HCT116 (cell line): Measurements from ENCODE around the gene TLCD2. TPM values are rescaled to one million over a fixed set of nuclear protein-coding genes. Genes with fewer than 3 reads are reported as not detected.

Experiments used
- ATAC-seq: fragments of 200-7000 bp; cut with Tn5 transposase; 2 replicates; pipeline ENCODE4 v1.9.1; 2020; ENCODE audit warnings: mild to moderate bottlenecking, moderate library complexity
- BruUV-seq: library from RNA; stranded (reverse); fragments of 400-500 nt; replicated peaks from 2 replicates; lab custom pipeline; 2021; lab: Mats Ljungman, UMichigan
- CTCF ChIA-PET: fragments of 300-600 bp; sonication (Branson Sonifier 250); formaldehyde crosslinking; loops from one replicate; lab custom pipeline; 2021; ENCODE audit warnings: antibody characterized with exemption; lab: Charles Lee
- POLR2A ChIA-PET: fragments of 300-600, 350-600 bp; sonication (Branson Sonifier 250); formaldehyde crosslinking; loops from one replicate; lab custom pipeline; 2021; ENCODE audit warnings: antibody characterized with exemption; lab: Charles Lee
- RAD21 ChIA-PET, 2 experiments: fragments of 300-600 bp; sonication (Branson Sonifier 250); formaldehyde crosslinking; loops; one replicate each; lab custom pipeline; 2023; ENCODE audit warnings: low total read pairs in 2 of 2; ENCODE audit not compliant: uncharacterized antibody in 2 of 2, unreplicated experiment in 2 of 2, low non-redundant PET in 1 of 2; lab: Charles Lee
- DNase-seq: peaks from one replicate; pipeline ENCODE4 v3.0.0-alpha.2; 2010; ENCODE audit warnings: low read depth, low spot score
- H2AFZ ChIP-seq: fragments of 200-600 bp; shearing (Covaris generic), sonication (generic); 2 replicates; pipeline ENCODE4 v1.6.1; 2017; ENCODE audit warnings: low read depth, mixed run types, mixed read lengths, antibody characterized with exemption, low read length; ENCODE audit not compliant: poor library complexity, severe bottlenecking
- H3K27ac ChIP-seq: 2 replicates; pipeline ENCODE4 v1.5.1; 2012; ENCODE audit warnings: low read depth, low read length
- H3K27me3 ChIP-seq: fragments of 200-600 bp; sonication (generic); 2 replicates; pipeline ENCODE4 v1.6.1; 2016; ENCODE audit warnings: mixed run types, low read length, mixed read lengths; ENCODE audit not compliant: insufficient read depth
- H3K36me3 ChIP-seq, 2 experiments: fragments of 200-500 bp in 1 of 2; fragments of 200-600 bp in 1 of 2; sonication (Bioruptor generic) in 1 of 2; sonication (generic) in 1 of 2; 2 replicates each; pipeline versions ENCODE4 v1.5.1 to v1.6.1; 2014 to 2016; ENCODE audit warnings: low read length in 2 of 2, inconsistent platforms in 1 of 2, mixed read lengths in 1 of 2, mixed run types in 1 of 2; ENCODE audit not compliant: insufficient read depth in 2 of 2, control insufficient read depth in 1 of 2
- H3K4me1 ChIP-seq, 2 experiments: fragments of 200-600 bp in 1 of 2; sonication (generic) in 1 of 2; 2 replicates each; pipeline versions ENCODE4 v1.5.1 to v1.6.1; 2012 to 2017; ENCODE audit warnings: low read length in 2 of 2, inconsistent platforms in 1 of 2, mild to moderate bottlenecking in 1 of 2, mixed read lengths in 1 of 2, mixed run types in 1 of 2, moderate library complexity in 1 of 2; ENCODE audit not compliant: insufficient read depth in 2 of 2, control insufficient read depth in 1 of 2
- H3K4me2 ChIP-seq: fragments of 200-600 bp; sonication (generic); 2 replicates; pipeline ENCODE4 v1.6.1; 2017; ENCODE audit warnings: mixed run types, low read length, mixed read lengths
- H3K4me3 ChIP-seq, 2 experiments: fragments of 200-600 bp in 1 of 2; sonication (generic) in 1 of 2; replicated peaks in 1 of 2; 2 replicates each; pipeline ENCODE4 v1.5.1; 2011 to 2016; ENCODE audit warnings: low read length in 2 of 2, control low read depth in 1 of 2, low read depth in 1 of 2, mild to moderate bottlenecking in 1 of 2, mixed read lengths in 1 of 2, mixed run types in 1 of 2
- H3K79me2 ChIP-seq: fragments of 200-600 bp; sonication (generic); 2 replicates; pipeline ENCODE4 v1.6.1; 2017; ENCODE audit warnings: mild to moderate bottlenecking, mixed run types, low read length, moderate library complexity, mixed read lengths; ENCODE audit not compliant: insufficient read depth
- H3K9ac ChIP-seq: fragments of 200-600 bp; sonication (generic); 2 replicates; pipeline ENCODE4 v1.6.1; 2016; ENCODE audit warnings: low read length, mixed read lengths
- H3K9me2 ChIP-seq: fragments of 200-600 bp; sonication (generic), shearing (Covaris generic); 2 replicates; pipeline ENCODE4 v1.6.1; 2017; ENCODE audit warnings: mixed run types, mild to moderate bottlenecking, moderate library complexity; ENCODE audit not compliant: insufficient read depth
- H3K9me3 ChIP-seq, 2 experiments: fragments of 200-500 bp in 1 of 2; fragments of 200-600 bp in 1 of 2; sonication (Bioruptor generic) in 1 of 2; sonication (generic) in 1 of 2; 2 replicates each; pipeline ENCODE4 v1.6.1; 2014 to 2017; ENCODE audit warnings: low read length in 2 of 2, mixed read lengths in 2 of 2, inconsistent platforms in 1 of 2, low read depth in 1 of 2, mild to moderate bottlenecking in 1 of 2, mixed run types in 1 of 2, moderate library complexity in 1 of 2; ENCODE audit not compliant: control insufficient read depth in 1 of 2, insufficient read depth in 1 of 2
- H4K20me1 ChIP-seq: fragments of 200-600 bp; sonication (generic), shearing (Covaris generic); 2 replicates; pipeline ENCODE4 v1.6.1; 2017; ENCODE audit warnings: mixed run types, mild to moderate bottlenecking, moderate library complexity; ENCODE audit not compliant: insufficient read depth
- FOSL1 ChIP-seq: IDR thresholded peaks from 2 replicates; pipeline ENCODE4 v1.6.1; 2012; ENCODE audit warnings: low read depth
- POLR2A ChIP-seq: IDR thresholded peaks from 2 replicates; pipeline ENCODE4 v1.7.0; 2011; ENCODE audit warnings: borderline replicate concordance; ENCODE audit not compliant: insufficient read depth, insufficient read length; ENCODE audit errors: extremely low read depth
- SP1 ChIP-seq: IDR thresholded peaks from 2 replicates; pipeline ENCODE4 v1.6.1; 2012; ENCODE audit warnings: low read depth
- TCF7L2 ChIP-seq: IDR thresholded peaks from 2 replicates; pipeline ENCODE4 v1.7.0; 2011; ENCODE audit warnings: borderline replicate concordance, inconsistent platforms; ENCODE audit not compliant: insufficient read depth, insufficient read length; ENCODE audit errors: extremely low read depth
- YY1 ChIP-seq: IDR thresholded peaks from 2 replicates; pipeline ENCODE4 v1.6.1; 2011; ENCODE audit warnings: low read length, low read depth, moderate library complexity, mild to moderate bottlenecking; ENCODE audit not compliant: insufficient replicate concordance; ENCODE audit errors: extremely low read depth
- ZNF274 ChIP-seq: fragments of 200-500 bp; sonication (Bioruptor generic); IDR thresholded peaks from 2 replicates; pipeline ENCODE4 v1.6.1; 2014; ENCODE audit warnings: mild to moderate bottlenecking, low read depth, low read length, inconsistent platforms
- intact Hi-C: fragments of 100-400 bp; cut with micrococcal nuclease; formaldehyde crosslinking; loops from 2 replicates; pipeline ENCODE4 v1.10.0; 2022
- total RNA-seq: library from RNA; stranded (reverse); gene quantifications from one replicate; pipeline ENCODE4 v1.2.1, GENCODE V29; 2021; ENCODE audit not compliant: unreplicated experiment
- TF ChIP-seq, protein P1 (sequence below), 3 experiments: fragments of 200-600 bp in 1 of 3; sonication (generic) in 1 of 3; IDR thresholded peaks in 2 of 3; conservative IDR thresholded peaks in 1 of 3; 2 replicates each; pipeline ENCODE4 v1.5.1; 2012 to 2017; ENCODE audit warnings: low read depth in 2 of 3, low read length in 2 of 3, antibody characterized with exemption in 1 of 3, borderline replicate concordance in 1 of 3, control low read depth in 1 of 3, mild to moderate bottlenecking in 1 of 3, mixed read lengths in 1 of 3, mixed run types in 1 of 3, moderate library complexity in 1 of 3; ENCODE audit not compliant: insufficient read depth in 1 of 3
- TF ChIP-seq, protein P2 (sequence below): IDR thresholded peaks from 2 replicates; pipeline ENCODE4 v1.6.1; 2012

Gene TLCD2
- total RNA-seq, 1 experiment from 2014 or later: 1.8 TPM

DNA sequence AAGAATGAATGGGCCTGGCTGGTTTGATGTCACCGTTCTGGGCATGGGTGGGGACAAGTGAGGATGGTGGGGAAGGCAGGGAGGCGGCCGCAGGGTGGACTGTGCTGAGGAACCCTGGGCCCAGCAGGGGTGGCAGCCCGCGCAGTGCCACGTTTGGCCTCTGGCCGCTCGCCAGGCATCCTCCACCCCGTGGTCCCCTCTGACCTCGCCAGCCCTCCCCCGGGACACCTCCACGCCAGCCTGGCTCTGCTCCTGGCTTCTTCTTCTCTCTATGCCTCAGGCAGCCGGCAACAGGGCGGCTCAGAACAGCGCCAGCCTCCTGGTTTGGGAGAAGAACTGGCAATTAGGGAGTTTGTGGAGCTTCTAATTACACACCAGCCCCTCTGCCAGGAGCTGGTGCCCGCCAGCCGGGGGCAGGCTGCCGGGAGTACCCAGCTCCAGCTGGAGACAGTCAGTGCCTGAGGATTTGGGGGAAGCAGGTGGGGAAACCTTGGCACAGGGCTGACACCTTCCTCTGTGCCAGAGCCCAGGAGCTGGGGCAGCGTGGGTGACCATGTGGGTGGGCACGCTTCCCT is 45.2 kb upstream of the TLCD2 start:
- Histone ChIP-seq H3K36me3 (no peaks in the 10 kb centered on the region), H3K79me2 (no peaks in the 10 kb centered on the region), H4K20me1 (no peaks in the 10 kb centered on the region), H2AFZ (no peak overlapping the region), H3K9me2 (no peaks in the 10 kb centered on the region), H3K27me3 (no peaks in the 10 kb centered on the region), H3K9me3 (no peaks in the 10 kb centered on the region), H3K4me3 (no peak overlapping the region), H3K9ac (no peak overlapping the region), H3K27ac (no peak overlapping the region), H3K4me2 (no peak overlapping the region), H3K4me1 (peaks cover 0 to 16% of the 10 kb centered on the region in 2 experiments; a peak in 3 of 4 replicates)
- ChIA-PET POLR2A (interaction anchor here (2.6 kb wide), 1 partner anchor 38 kb away, joined by 6 read pairs; no protein-coding TSS in a partner anchor), CTCF (interaction anchor here (0.6 kb wide), 1 partner anchor 11 kb away, joined by 3 read pairs; no protein-coding TSS in a partner anchor), RAD21 (no interaction called here)
- intact Hi-C loops: no loop called here
- TF ChIP-seq TCF7L2 (no peak), YY1 (no peak)
- TF ChIP-seq, protein P1, sequence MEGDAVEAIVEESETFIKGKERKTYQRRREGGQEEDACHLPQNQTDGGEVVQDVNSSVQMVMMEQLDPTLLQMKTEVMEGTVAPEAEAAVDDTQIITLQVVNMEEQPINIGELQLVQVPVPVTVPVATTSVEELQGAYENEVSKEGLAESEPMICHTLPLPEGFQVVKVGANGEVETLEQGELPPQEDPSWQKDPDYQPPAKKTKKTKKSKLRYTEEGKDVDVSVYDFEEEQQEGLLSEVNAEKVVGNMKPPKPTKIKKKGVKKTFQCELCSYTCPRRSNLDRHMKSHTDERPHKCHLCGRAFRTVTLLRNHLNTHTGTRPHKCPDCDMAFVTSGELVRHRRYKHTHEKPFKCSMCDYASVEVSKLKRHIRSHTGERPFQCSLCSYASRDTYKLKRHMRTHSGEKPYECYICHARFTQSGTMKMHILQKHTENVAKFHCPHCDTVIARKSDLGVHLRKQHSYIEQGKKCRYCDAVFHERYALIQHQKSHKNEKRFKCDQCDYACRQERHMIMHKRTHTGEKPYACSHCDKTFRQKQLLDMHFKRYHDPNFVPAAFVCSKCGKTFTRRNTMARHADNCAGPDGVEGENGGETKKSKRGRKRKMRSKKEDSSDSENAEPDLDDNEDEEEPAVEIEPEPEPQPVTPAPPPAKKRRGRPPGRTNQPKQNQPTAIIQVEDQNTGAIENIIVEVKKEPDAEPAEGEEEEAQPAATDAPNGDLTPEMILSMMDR (IDR thresholded peaks at IDR 0.05 in 2 of 3, conservative IDR thresholded peaks at IDR 0.05 in 1 of 3; ENCODE audit: borderline replicate concordance in 1 of 3, insufficient read depth in 1 of 3, low read depth in 2 of 3, low read length in 2 of 3): no peak
- ATAC-seq: no peak
- no peak for DNase-seq
- no TSS peak for BruUV-seq

DNA sequence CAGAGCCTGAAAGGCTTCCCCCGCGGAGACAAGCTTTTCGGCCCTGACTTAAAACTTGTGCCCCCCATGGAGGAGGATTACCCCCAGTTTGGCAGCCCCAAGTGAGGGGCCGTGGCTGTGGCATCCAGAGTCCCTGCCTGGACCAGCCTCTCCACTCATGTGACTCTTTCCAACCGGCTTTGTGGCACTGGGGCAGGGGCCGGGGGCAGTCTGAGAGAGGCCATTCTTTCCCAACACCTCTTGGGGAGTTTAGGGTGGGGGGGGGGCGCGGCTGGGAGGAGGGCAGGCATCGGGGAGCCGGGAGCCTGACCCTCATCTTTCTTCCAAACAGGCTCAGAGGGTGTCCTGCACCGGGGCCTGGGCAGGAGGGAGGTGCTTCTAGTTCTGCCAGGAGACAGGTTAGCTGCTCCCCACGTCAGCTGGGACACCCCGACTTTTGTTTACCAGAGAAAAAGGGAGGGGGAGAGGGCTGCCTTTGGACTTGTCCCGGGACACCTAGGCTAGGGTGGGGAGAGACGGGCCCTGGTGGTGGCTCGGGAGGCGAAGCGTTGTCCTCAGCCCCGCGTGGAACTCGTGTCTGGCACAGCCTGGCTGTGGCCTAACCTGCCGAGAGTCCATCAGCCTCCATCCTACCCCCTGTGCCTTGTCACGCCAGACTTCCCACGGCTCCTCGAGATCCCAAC is 44.4 kb upstream of the TLCD2 start:
- no TSS peak for BruUV-seq
- H3K9ac ChIP-seq: no peak overlapping the region
- H3K27ac ChIP-seq: no peak overlapping the region
- H3K36me3 ChIP-seq: no peaks in the 10 kb centered on the region
- TF ChIP-seq FOSL1: no peak
- TF ChIP-seq, protein P2, sequence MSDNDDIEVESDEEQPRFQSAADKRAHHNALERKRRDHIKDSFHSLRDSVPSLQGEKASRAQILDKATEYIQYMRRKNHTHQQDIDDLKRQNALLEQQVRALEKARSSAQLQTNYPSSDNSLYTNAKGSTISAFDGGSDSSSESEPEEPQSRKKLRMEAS: no peak
- no peak for TF ChIP-seq SP1
- no peak for TF ChIP-seq ZNF274
- TF ChIP-seq POLR2A: no peak
- ATAC-seq (no peak), DNase-seq (no peak)
- H3K4me3 ChIP-seq: no peak overlapping the region
- H3K4me1 ChIP-seq: peaks cover 0 to 16% of the 10 kb centered on the region in 2 experiments; a peak in 3 of 4 replicates
- H4K20me1 ChIP-seq: no peaks in the 10 kb centered on the region
- RAD21 ChIA-PET: no interaction called here
- no peak overlapping the region for H2AFZ ChIP-seq
- no peak overlapping the region for H3K4me2 ChIP-seq
- CTCF ChIA-PET: interaction anchor here (0.6 kb wide), 1 partner anchor 11 kb away, joined by 3 read pairs; no protein-coding TSS in a partner anchor
- no peaks in the 10 kb centered on the region for H3K9me2 ChIP-seq
- POLR2A ChIA-PET: interaction anchor here (2.6 kb wide), 1 partner anchor 38 kb away, joined by 6 read pairs; no protein-coding TSS in a partner anchor
- H3K9me3 ChIP-seq: no peaks in the 10 kb centered on the region
- no peaks in the 10 kb centered on the region for H3K79me2 ChIP-seq
- no peaks in the 10 kb centered on the region for H3K27me3 ChIP-seq
- intact Hi-C loops: no loop called here
